Measurements from ENCODE around the gene HOXB2.
A peak's percentile ranks its signal among the peaks of the same experiment; 100 is the strongest.

Gene HOXB2

GRCh38 chr17:48578616-48579470 is 33.9 kb upstream of the HOXB2 start:
- no peak for DNase-seq (ENCODE audit: low spot score)

GRCh38 chr17:48577946-48578615 is 33.2 kb upstream of the HOXB2 start, which contains the start of gene HOXB4:
Gene HOXB4 (minus strand): TSS chr17:48578350. CDS start chr17:48578319, 31 bp downstream.
- no peak for DNase-seq (ENCODE audit: low spot score)

- DNase-seq (ENCODE audit: low spot score): no peak
These were observed 32.5 kb upstream of the HOXB2 start for GRCh38 chr17:48577330-48577945.

GRCh38 chr17:48576479-48577309 is 31.8 kb upstream of the HOXB2 start:
- no peak for DNase-seq (ENCODE audit: low spot score)

GRCh38 chr17:48575673-48576478 is 31.0 kb upstream of the HOXB2 start:
- DNase-seq (ENCODE audit: low spot score): no peak

GRCh38 chr17:48575066-48575582 is 30.2 kb upstream of the HOXB2 start:
- DNase-seq (ENCODE audit: low spot score): peak; percentile 35

- no peak for DNase-seq (ENCODE audit: low spot score)
These were observed 29.7 kb upstream of the HOXB2 start for GRCh38 chr17:48574505-48575065.

GRCh38 chr17:48571826-48572417 is 27.0 kb upstream of the HOXB2 start:
- no peak for DNase-seq (ENCODE audit: low spot score)

GRCh38 chr17:48571024-48571818 is 26.3 kb upstream of the HOXB2 start:
- DNase-seq (ENCODE audit: low spot score): no peak

GRCh38 chr17:48570325-48571023 is 25.6 kb upstream of the HOXB2 start:
- DNase-seq (ENCODE audit: low spot score): no peak

GRCh38 chr17:48569674-48570324 is 24.9 kb upstream of the HOXB2 start:
- DNase-seq (ENCODE audit: low spot score): no peak

GRCh38 chr17:48569240-48569582 is 24.3 kb upstream of the HOXB2 start:
- DNase-seq (ENCODE audit: low spot score): no peak

- DNase-seq (ENCODE audit: low spot score): no peak
These were observed 23.8 kb upstream of the HOXB2 start for GRCh38 chr17:48568499-48569239.

GRCh38 chr17:48567646-48568354 is 22.9 kb upstream of the HOXB2 start:
- no peak for DNase-seq (ENCODE audit: low spot score)

GRCh38 chr17:48567209-48567608 is 22.3 kb upstream of the HOXB2 start:
- no peak for DNase-seq (ENCODE audit: low spot score)

GRCh38 chr17:48566717-48567116 is 21.8 kb upstream of the HOXB2 start:
- no peak for DNase-seq (ENCODE audit: low spot score)
